Liver (tissue), 3 donors: ENCODE results near the gene ADGRG1.

ENCODE experiments used
- FOXA1 ChIP-seq: IDR thresholded peaks from 2 replicates; pipeline ENCODE4 v1.6.1; 2016; ENCODE audit warnings: antibody characterized with exemption
- RAD21 ChIP-seq, 2 donors: IDR thresholded peaks; 2 replicates each; pipeline ENCODE4 v1.6.1; 2016; ENCODE audit warnings: antibody characterized with exemption in 2 of 2, mild to moderate bottlenecking in 2 of 2
- TF ChIP-seq, protein P1 (sequence below): fragments of 150-350 bp; IDR thresholded peaks from 2 replicates; pipeline ENCODE4 v1.5.1; 2017; ENCODE audit warnings: improper control_type of control experiment, low read depth, low read length; ENCODE audit not compliant: missing input control
- donor health status: healthy.
- donor health status: healthy.

- TF ChIP-seq, protein P1, sequence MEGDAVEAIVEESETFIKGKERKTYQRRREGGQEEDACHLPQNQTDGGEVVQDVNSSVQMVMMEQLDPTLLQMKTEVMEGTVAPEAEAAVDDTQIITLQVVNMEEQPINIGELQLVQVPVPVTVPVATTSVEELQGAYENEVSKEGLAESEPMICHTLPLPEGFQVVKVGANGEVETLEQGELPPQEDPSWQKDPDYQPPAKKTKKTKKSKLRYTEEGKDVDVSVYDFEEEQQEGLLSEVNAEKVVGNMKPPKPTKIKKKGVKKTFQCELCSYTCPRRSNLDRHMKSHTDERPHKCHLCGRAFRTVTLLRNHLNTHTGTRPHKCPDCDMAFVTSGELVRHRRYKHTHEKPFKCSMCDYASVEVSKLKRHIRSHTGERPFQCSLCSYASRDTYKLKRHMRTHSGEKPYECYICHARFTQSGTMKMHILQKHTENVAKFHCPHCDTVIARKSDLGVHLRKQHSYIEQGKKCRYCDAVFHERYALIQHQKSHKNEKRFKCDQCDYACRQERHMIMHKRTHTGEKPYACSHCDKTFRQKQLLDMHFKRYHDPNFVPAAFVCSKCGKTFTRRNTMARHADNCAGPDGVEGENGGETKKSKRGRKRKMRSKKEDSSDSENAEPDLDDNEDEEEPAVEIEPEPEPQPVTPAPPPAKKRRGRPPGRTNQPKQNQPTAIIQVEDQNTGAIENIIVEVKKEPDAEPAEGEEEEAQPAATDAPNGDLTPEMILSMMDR: no peak
- TF ChIP-seq RAD21 (IDR thresholded peaks at IDR 0.05) (no peak), FOXA1 (no peak)
Observed at GRCh38 chr16:57618296-57619132, 9.9 kb upstream of the ADGRG1 start.
